Lower leg skin (tissue), 3 donors: Measurements from ENCODE around the gene ARPC4.

Source experiments
- POLR2A ChIP-seq, 2 donors: fragments of 450-650 bp; IDR thresholded peaks; one replicate each; pipeline ENCODE4 v1.6.1; 2016 to 2017; ENCODE audit warnings: antibody characterized with exemption in 2 of 2, mild to moderate bottlenecking in 1 of 2, moderate library complexity in 1 of 2
- TF ChIP-seq, protein P1 (sequence below), 3 donors: fragments of 450-650 bp; IDR thresholded peaks; one replicate each; pipeline ENCODE4 v1.5.1; 2016; ENCODE audit warnings: antibody characterized with exemption in 3 of 3, mild to moderate bottlenecking in 3 of 3, moderate library complexity in 2 of 3

DNA sequence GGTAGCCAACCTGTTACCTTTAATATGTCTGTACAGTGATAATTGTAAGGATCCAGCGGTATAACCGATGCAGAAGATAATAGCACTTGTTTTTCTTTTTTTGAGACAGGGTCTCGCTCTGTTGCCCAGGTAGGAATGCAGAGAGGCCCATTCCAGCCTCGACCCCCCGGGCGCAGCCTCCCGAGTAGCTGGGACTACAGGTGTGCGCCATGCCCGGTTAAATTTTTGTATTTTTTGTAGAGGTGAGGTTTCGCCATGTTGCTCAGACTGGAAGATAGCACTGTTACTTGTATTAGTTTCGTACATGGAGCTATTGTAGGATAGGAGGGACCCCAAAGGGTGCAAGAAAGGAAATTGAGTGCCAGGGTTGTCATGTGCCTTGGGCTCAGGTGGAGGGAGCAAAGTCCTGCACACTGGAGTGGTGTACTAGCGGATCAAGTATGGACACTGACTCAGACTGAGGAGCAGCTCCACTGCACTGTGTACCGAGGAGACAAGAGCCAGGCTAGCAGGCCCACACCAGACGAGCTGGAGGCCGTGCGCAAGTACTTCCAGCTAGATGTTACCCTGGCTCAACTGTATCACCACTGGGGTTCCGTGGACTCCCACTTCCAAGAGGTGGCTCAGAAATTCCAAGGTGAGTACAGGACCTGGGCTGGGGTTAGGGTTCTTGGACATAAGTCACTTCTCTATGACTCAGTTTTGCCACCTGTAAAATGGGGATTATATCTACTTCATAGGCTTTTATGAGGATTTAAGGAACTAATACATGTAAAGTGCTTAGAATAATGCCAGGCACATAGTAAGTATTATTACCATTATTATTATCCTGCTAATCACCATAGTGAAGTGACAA, 42.1 kb upstream of the ARPC4 start:
- TF ChIP-seq, protein P1, sequence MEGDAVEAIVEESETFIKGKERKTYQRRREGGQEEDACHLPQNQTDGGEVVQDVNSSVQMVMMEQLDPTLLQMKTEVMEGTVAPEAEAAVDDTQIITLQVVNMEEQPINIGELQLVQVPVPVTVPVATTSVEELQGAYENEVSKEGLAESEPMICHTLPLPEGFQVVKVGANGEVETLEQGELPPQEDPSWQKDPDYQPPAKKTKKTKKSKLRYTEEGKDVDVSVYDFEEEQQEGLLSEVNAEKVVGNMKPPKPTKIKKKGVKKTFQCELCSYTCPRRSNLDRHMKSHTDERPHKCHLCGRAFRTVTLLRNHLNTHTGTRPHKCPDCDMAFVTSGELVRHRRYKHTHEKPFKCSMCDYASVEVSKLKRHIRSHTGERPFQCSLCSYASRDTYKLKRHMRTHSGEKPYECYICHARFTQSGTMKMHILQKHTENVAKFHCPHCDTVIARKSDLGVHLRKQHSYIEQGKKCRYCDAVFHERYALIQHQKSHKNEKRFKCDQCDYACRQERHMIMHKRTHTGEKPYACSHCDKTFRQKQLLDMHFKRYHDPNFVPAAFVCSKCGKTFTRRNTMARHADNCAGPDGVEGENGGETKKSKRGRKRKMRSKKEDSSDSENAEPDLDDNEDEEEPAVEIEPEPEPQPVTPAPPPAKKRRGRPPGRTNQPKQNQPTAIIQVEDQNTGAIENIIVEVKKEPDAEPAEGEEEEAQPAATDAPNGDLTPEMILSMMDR (IDR thresholded peaks at IDR 0.05): no peak
- TF ChIP-seq POLR2A (IDR thresholded peaks at IDR 0.05): no peak
